Smooth muscle cell (in vitro differentiated cells): Measurements from ENCODE around the gene MORN4. TPM values are rescaled to one million over a fixed set of nuclear protein-coding genes. Genes with fewer than 3 reads are reported as not detected.
"Not testable (repeated sequence)": the region's sequence is repeated elsewhere in the genome, so short reads cannot be mapped to it uniquely, and the experiment has no call there.

ENCODE experiments used
- DNase-seq: peaks from one replicate; lab custom pipeline; 2025; ENCODE audit not compliant: unreplicated experiment; lab: John Stamatoyannopoulos, UW
- H2AFZ ChIP-seq: fragments of 200-600 bp; sonication (generic); 2 replicates; pipeline ENCODE4 v1.6.0; 2016; ENCODE audit warnings: antibody characterized with exemption, low read depth, mild to moderate bottlenecking
- H3F3A ChIP-seq: fragments of 200-600 bp; sonication (generic); 2 replicates; pipeline ENCODE4 v1.6.0; 2017; ENCODE audit warnings: antibody characterized with exemption, low read depth
- H3K27ac ChIP-seq: fragments of 200-600 bp; sonication (generic); 2 replicates; pipeline ENCODE4 v1.5.1; 2016; ENCODE audit warnings: low read depth, mild to moderate bottlenecking
- H3K27me3 ChIP-seq: fragments of 200-600 bp; sonication (generic); 2 replicates; pipeline ENCODE4 v1.6.1; 2016; ENCODE audit warnings: low read depth, mild to moderate bottlenecking
- H3K36me3 ChIP-seq: fragments of 200-600 bp; sonication (generic); 2 replicates; pipeline ENCODE4 v1.5.1; 2016; ENCODE audit warnings: low read depth
- H3K4me1 ChIP-seq: fragments of 200-600 bp; sonication (generic); 2 replicates; pipeline ENCODE4 v1.5.1; 2016; ENCODE audit warnings: low read depth
- H3K4me2 ChIP-seq: fragments of 200-600 bp; sonication (generic); 2 replicates; pipeline ENCODE4 v1.6.0; 2016; ENCODE audit warnings: mild to moderate bottlenecking
- H3K4me3 ChIP-seq: fragments of 200-600 bp; sonication (generic); 2 replicates; pipeline ENCODE4 v1.5.1; 2016; ENCODE audit warnings: mild to moderate bottlenecking
- H3K79me2 ChIP-seq: fragments of 200-600 bp; sonication (generic); 2 replicates; pipeline ENCODE4 v1.6.0; 2016; ENCODE audit warnings: low read depth, mild to moderate bottlenecking
- H3K9ac ChIP-seq: fragments of 200-600 bp; sonication (generic); 2 replicates; pipeline ENCODE4 v1.6.0; 2016; ENCODE audit warnings: low read depth
- H3K9me3 ChIP-seq: fragments of 200-600 bp; sonication (generic); replicated peaks from 2 replicates; pipeline ENCODE4 v1.5.1; 2016; ENCODE audit warnings: low read depth
- H4K20me1 ChIP-seq: fragments of 200-600 bp; sonication (generic); 2 replicates; pipeline ENCODE4 v1.6.0; 2016; ENCODE audit warnings: low read depth
- CTCF ChIP-seq: fragments of 200-600 bp; sonication (generic); IDR thresholded peaks from 2 replicates; pipeline ENCODE4 v1.5.1; 2017; ENCODE audit warnings: borderline replicate concordance, mild to moderate bottlenecking, antibody characterized with exemption; ENCODE audit not compliant: insufficient read depth, poor library complexity, severe bottlenecking
- WGBS: methylation state at CpG from one replicate; pipeline ENCODE4 v1.1.7; 2016; ENCODE audit warnings: low lambda C conversion rate; 5-methylcytosine and 5-hydroxymethylcytosine counted together
- polyA plus RNA-seq: library from polyadenylated mRNA; unstranded; fragments of >200 nt; fragmentation: Nextera tagmentation; extraction: Ambion mirVana; gene quantifications from 2 replicates; pipeline ENCODE4 v1.2.1, GENCODE V29; 2016
- total RNA-seq: library from RNA; depleted of rRNA; stranded (reverse); fragments of >200 nt; gene quantifications from 2 replicates; pipeline ENCODE4 v1.2.3, GENCODE V29; 2014

MORN4 gene
- total and polyA plus RNA-seq, 2 experiments from 2014 or later: 2.9 to 16.8 TPM

GRCh38 chr10:97640174-97640867 is 7.0 kb upstream of the MORN4 start, which contains the start of gene PI4K2A:
TSS of gene PI4K2A (plus strand) at chr10:97640671. CDS start at chr10:97640743, 72 bp downstream.
- Histone ChIP-seq H3K9ac (peak within 1 kb of the TSS; percentile 93), H3K36me3 (no peaks in the 10 kb centered on the region), H3K27ac (peak within 1 kb of the TSS; percentile 87), H3K4me1 (peaks cover 11% of the 10 kb centered on the region), H4K20me1 (peaks cover 19% of the 10 kb centered on the region), H3K4me3 (peak within 1 kb of the TSS; percentile 98), H3K79me2 (peaks cover 42% of the 10 kb centered on the region), H2AFZ (peak within 1 kb of the TSS; percentile 41), H3K27me3 (no peaks in the 10 kb centered on the region), H3K4me2 (peak within 1 kb of the TSS; percentile 99), H3K9me3 (no peaks in the 10 kb centered on the region), H3F3A (peaks cover 3% of the 10 kb centered on the region)
- DNase-seq: peak; percentile 95
- no peak for TF ChIP-seq CTCF
- 3% methylated on average over 52 of the region's 54 CpGs for WGBS

- 94% methylated on average over 3 of the region's 3 CpGs for WGBS
- not testable (repeated sequence) for H3K4me3 ChIP-seq, H3K27me3 ChIP-seq, H3F3A ChIP-seq, H3K9ac ChIP-seq, H2AFZ ChIP-seq, H3K9me3 ChIP-seq, H3K36me3 ChIP-seq, DNase-seq, H3K4me2 ChIP-seq, H3K27ac ChIP-seq
- Histone ChIP-seq H4K20me1 (peaks cover 19% of the 10 kb centered on the region), H3K79me2 (peaks cover 32% of the 10 kb centered on the region), H3K4me1 (peaks cover 11% of the 10 kb centered on the region)
Observed at GRCh38 chr10:97639090-97639489, 5.8 kb upstream of the MORN4 start.

GRCh38 chr10:97635577-97635976 is 2.3 kb upstream of the MORN4 start:
- Histone ChIP-seq H3K27ac (no peak overlapping the region), H3K4me1 (peaks cover 5% of the 10 kb centered on the region), H3K27me3 (no peaks in the 10 kb centered on the region), H3K36me3 (no peaks in the 10 kb centered on the region), H3K79me2 (peaks cover 7% of the 10 kb centered on the region), H4K20me1 (no peaks in the 10 kb centered on the region), H3K4me3 (no peak overlapping the region), H3K4me2 (no peak overlapping the region), H2AFZ (no peak overlapping the region), H3K9me3 (no peaks in the 10 kb centered on the region), H3K9ac (no peak overlapping the region), H3F3A (no peaks in the 10 kb centered on the region)
- no peak for TF ChIP-seq CTCF
- DNase-seq: no peak
- 86% methylated on average over 1 of the region's 1 CpG for WGBS

- H3K4me3 ChIP-seq: peak overlapping the region; percentile 67
Observed at GRCh38 chr10:97633921-97634320, 621 bp upstream of the MORN4 start.

More at GRCh38 chr10:97633921-97634320, 621 bp upstream of the MORN4 start:
- Histone ChIP-seq H3K4me2 (peak overlapping the region; percentile 82), H3K27me3 (no peaks in the 10 kb centered on the region), H4K20me1 (no peaks in the 10 kb centered on the region), H3K27ac (peak overlapping the region; percentile 11), H2AFZ (peak overlapping the region; percentile 98), H3K36me3 (no peaks in the 10 kb centered on the region), H3K9me3 (no peaks in the 10 kb centered on the region), H3K4me1 (peaks cover 5% of the 10 kb centered on the region), H3F3A (no peaks in the 10 kb centered on the region), H3K9ac (peak overlapping the region; percentile 20), H3K79me2 (peaks cover 12% of the 10 kb centered on the region)
- no peak for DNase-seq
- WGBS: 82% methylated on average over 8 of the region's 8 CpGs
- peak; percentile 17 for TF ChIP-seq CTCF
